ENCODE data around the gene PAX7. TPM values are rescaled to one million over a fixed set of nuclear protein-coding genes. Genes with fewer than 3 reads are reported as not detected.

PAX7 gene
- total and polyA plus RNA-seq, 9 donors = not detected

DNA sequence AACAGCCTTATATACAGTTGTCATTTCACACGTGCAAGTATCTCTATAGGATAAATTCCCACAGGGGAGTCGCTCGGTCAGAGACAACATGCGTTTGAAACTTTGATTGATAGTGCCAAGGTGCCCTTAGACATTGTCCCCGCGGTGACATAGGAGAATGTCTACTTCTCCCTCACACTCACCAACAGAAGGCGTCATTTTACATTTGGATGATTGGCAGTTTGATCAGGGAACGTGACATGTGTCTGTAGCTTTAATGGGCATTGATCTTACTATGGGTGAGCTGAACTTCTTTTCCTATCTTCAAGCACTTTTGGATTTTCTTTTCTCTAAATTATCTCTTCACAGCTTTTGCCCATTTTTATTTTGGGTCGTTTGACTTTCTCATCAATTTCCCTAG lies 42.6 kb upstream of the PAX7 start:
- no peak overlapping the region for H3K27ac ChIP-seq
- intact Hi-C loops (cut with DNase I) = no loop called here
- TF ChIP-seq, protein P1, sequence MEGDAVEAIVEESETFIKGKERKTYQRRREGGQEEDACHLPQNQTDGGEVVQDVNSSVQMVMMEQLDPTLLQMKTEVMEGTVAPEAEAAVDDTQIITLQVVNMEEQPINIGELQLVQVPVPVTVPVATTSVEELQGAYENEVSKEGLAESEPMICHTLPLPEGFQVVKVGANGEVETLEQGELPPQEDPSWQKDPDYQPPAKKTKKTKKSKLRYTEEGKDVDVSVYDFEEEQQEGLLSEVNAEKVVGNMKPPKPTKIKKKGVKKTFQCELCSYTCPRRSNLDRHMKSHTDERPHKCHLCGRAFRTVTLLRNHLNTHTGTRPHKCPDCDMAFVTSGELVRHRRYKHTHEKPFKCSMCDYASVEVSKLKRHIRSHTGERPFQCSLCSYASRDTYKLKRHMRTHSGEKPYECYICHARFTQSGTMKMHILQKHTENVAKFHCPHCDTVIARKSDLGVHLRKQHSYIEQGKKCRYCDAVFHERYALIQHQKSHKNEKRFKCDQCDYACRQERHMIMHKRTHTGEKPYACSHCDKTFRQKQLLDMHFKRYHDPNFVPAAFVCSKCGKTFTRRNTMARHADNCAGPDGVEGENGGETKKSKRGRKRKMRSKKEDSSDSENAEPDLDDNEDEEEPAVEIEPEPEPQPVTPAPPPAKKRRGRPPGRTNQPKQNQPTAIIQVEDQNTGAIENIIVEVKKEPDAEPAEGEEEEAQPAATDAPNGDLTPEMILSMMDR (IDR thresholded peaks at IDR 0.05) = no peak
- TF ChIP-seq EP300 (IDR thresholded peaks at IDR 0.05) = no peak
- no peak for TF ChIP-seq POLR2A (IDR thresholded peaks at IDR 0.05)
- no peak for DNase-seq
- no peaks in the 10 kb centered on the region for H3K4me1 ChIP-seq (ENCODE audit: insufficient read depth)
- no peaks in the 10 kb centered on the region for H3K36me3 ChIP-seq
- H3K4me3 ChIP-seq = no peak overlapping the region
- 32 to 53% (median 38%) methylated on average over 9 of the region's 9 CpGs for WGBS, 3 donors
- H3K9me3 ChIP-seq = no peaks in the 10 kb centered on the region
- no peaks in the 10 kb centered on the region for H3K27me3 ChIP-seq

DNA sequence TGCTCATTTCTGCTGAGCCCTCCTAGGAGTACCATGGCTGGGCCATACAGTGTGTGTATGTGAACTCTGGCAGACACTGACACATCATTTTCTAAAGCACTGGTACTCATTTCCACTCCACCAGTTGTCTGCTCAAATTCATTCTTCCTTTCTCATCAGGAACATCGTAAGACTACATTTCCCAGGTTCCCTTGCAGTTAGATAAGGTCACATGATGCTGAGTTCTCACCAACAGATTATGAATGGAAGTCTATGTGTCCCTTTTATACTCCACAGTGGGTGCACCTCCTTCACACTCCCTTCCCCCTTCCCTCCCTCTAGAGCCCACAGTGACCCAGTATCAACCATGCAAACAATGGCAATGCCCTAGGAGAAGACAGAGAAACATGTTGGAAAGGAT lies 38.3 kb upstream of the PAX7 start:
- intact Hi-C loops (cut with DNase I) = no loop called here
- no peaks in the 10 kb centered on the region for H3K9me3 ChIP-seq
- 67 to 81% (median 74%) methylated on average over 1 of the region's 1 CpG for WGBS, 3 donors
- no peak overlapping the region for H3K4me3 ChIP-seq
- no peak overlapping the region for H3K27ac ChIP-seq
- no peaks in the 10 kb centered on the region for H3K36me3 ChIP-seq
- no peaks in the 10 kb centered on the region for H3K4me1 ChIP-seq (ENCODE audit: insufficient read depth)
- no peak for TF ChIP-seq POLR2A (IDR thresholded peaks at IDR 0.05)
- TF ChIP-seq, protein P1 (IDR thresholded peaks at IDR 0.05) = no peak
- TF ChIP-seq EP300 (IDR thresholded peaks at IDR 0.05) = no peak
- no peak for DNase-seq
- no peaks in the 10 kb centered on the region for H3K27me3 ChIP-seq

DNA sequence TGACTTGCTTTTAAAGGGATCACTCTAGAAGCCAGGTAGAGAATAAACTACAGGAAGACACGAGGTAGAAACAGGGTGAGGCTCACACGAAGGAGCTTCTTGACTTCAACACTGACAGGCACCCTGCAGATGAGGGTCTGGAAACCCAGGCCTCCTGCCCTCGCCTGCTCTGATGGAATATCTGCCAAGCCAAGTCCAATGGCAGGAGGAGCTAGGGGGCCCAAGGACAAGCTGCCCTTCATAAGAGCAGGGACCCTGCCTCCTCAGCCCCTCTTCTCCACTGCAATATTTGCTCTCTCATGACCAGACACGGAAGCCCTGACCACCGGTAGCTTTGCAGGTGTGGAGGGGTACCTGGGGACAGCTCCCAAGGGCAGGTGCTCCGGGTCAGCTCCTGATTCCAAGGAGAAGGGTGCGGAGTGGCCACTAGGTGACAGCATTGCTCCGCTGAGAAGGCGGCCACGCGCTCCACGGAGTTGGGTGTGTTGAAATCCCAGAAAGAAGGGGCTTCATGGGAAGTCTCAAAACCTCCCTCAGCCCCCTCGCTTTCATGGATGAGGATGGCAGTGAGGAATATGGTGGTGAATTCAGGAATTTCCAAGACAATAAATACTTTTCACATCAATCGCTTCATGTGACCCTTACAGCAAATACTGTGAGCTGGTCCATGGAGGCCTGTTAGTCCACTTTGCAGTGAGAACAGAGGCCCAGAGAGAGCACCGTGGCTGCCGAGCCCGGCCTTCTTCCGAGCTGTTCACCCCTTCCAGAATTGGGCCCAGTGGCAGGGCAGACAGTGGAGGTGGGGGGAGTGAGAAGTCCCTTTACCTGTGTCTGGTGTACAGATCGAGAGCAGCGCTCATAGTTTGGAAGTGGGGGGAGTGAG lies 33.2 kb upstream of the PAX7 start:
- intact Hi-C loops (cut with DNase I) = no loop called here
- no peaks in the 10 kb centered on the region for H3K27me3 ChIP-seq
- peak in 4 of 5 donors; percentile 13 to 68 (median 36) for DNase-seq

GRCh38 chr1:18599086-18599485 lies 31.6 kb upstream of the PAX7 start:
- intact Hi-C loops (cut with DNase I) = no loop called here
- no peak for DNase-seq
- no peaks in the 10 kb centered on the region for H3K27me3 ChIP-seq

More for the DNA sequence above, 33.2 kb upstream of the PAX7 start:
- Histone ChIP-seq H3K36me3 (no peaks in the 10 kb centered on the region), H3K9me3 (no peaks in the 10 kb centered on the region), H3K27ac (no peak overlapping the region), H3K4me1 (ENCODE audit: insufficient read depth) (no peaks in the 10 kb centered on the region), H3K4me3 (no peak overlapping the region)
- 15 to 20% (median 17%) methylated on average over 20 of the region's 20 CpGs for WGBS, 3 donors
- TF ChIP-seq POLR2A (IDR thresholded peaks at IDR 0.05) = no peak
- TF ChIP-seq, protein P1 (IDR thresholded peaks at IDR 0.05) = peak; percentile 27 to 43 (median 31)

More at GRCh38 chr1:18599086-18599485, 31.6 kb upstream of the PAX7 start:
- H3K4me1 ChIP-seq (ENCODE audit: insufficient read depth) = no peaks in the 10 kb centered on the region
- no peak overlapping the region for H3K27ac ChIP-seq
- TF ChIP-seq, protein P1 (IDR thresholded peaks at IDR 0.05) = no peak
- no peak for TF ChIP-seq EP300 (IDR thresholded peaks at IDR 0.05)
- H3K4me3 ChIP-seq = no peak overlapping the region
- WGBS, 3 donors = 8 to 10% (median 9%) methylated on average over 12 of the region's 12 CpGs
- H3K9me3 ChIP-seq = no peaks in the 10 kb centered on the region
- no peaks in the 10 kb centered on the region for H3K36me3 ChIP-seq
